CD4-positive, alpha-beta T cell treated with Interleukin-15 for 4 hours (primary cell): ENCODE results near the gene PSMD1.

Experiments
- DNase-seq: peaks from one replicate; pipeline ENCODE4 v3.0.0-alpha.2; 2020; ENCODE audit warnings: low spot score

Gene PSMD1

DNA sequence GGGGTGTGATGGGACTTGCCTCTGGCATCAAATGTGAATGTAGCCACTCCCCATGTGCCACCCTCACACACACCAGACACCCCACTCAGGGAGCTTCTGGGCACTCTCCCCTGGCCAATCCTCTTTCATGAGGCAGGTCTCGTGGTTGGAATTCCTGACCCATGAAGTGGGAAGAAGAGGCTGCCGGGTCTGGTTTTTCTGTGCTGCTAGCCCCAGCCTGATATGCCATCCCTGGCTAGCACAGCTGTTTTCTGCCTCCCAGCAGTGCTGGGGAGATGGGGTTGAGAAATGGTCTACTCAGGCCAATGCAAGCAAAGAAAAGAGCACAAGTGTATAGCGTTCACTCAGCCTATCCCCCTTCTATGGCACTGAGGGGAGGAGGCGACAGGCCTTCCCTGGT is 20.5 kb upstream of the PSMD1 start:
- no peak for DNase-seq

DNA sequence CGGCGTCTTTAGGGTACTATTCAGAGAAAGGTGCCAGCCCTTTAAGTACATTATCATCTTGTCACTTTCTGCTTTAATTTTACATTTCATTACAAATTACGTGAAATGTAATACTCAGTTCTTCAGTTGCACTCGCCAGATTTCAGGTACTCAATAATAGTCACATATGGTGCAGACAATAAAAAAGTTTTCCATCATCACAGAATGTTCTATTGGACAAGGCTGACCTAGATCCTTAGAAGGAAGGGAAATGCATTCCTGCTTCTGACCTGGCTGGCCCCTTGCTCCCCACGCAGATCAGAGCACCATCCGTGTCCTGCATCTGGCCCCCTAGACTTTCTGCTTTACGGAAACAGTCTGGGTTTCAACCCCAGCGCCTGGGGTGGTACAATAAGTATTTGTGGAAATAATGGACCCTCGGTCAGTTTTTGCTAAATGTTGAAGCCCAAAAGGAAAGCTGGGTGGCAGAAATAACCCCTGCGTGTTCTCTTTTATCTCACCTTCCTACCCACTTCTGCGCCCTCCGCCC is 20.0 kb upstream of the PSMD1 start:
- no peak for DNase-seq

DNA sequence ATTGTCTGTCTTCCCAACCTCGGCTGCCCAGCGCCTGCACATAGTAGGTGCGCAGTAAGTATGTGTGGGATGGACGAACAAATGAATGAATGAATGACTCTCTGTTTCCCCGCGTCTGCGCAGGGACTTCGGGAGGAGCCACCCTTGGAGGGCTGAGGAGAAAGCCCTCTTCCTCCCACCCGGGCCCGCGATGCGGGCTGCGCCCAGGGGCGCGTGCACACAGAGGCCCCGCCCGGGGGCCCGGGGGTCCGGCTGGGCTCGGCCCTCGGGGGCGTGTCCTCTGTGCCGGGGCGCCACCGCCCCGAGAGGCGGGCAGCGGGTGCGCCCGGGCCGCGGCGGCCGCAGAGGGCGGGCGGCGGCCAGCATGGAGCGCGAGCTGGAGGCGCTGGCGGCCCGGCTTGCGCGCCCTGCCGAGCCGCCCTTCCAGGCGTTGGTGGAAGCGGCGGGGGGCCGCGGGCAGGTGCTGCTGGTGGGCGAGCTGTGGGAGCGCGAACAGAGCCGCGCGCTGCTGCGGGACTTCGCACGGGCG is 19.4 kb upstream of the PSMD1 start, which contains the start of gene C2orf72:
Gene C2orf72 (plus strand): TSS at position 322 of the 529 bp plus-strand sequence. CDS start 43 bp downstream, at position 365.
- DNase-seq = no peak

DNA sequence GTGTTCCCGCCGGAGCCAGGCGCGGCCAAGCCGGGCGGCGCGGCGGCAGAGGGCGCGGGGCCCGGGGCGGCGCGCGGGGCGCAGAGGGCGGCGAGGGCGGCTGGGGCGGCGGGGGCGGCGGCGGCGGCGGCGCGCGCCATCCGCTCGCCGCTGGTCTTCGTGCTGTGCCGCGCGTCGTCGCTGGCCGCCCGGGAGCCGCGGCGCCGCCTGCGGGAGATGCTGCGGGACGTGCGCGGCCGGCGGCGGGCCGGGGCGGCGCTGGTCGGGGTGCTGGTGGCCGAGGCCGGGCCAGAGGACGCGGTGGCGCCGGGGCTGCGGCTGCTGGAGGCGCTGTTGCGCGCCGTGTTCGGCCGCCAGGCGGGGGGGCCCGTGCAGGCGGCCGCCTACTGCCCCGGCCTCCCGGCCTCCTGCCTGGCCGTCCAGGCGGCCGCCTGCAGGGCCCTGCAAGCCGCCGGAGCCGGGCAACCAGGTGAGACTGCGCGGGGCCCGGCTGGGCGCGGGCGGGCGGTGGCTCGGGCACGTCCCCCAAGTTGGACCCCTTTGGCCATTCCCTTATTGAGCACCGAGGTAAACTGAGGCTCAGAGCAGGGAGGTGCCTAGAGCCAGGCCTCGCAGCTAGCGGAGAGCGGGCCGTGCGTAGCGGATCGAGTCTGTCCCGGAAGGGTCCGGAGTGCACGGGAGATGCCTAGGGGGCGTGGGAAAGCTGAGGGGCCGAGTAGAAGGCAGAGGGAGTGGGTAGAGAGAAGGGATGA is 18.8 kb upstream of the PSMD1 start:
- no peak for DNase-seq

DNA sequence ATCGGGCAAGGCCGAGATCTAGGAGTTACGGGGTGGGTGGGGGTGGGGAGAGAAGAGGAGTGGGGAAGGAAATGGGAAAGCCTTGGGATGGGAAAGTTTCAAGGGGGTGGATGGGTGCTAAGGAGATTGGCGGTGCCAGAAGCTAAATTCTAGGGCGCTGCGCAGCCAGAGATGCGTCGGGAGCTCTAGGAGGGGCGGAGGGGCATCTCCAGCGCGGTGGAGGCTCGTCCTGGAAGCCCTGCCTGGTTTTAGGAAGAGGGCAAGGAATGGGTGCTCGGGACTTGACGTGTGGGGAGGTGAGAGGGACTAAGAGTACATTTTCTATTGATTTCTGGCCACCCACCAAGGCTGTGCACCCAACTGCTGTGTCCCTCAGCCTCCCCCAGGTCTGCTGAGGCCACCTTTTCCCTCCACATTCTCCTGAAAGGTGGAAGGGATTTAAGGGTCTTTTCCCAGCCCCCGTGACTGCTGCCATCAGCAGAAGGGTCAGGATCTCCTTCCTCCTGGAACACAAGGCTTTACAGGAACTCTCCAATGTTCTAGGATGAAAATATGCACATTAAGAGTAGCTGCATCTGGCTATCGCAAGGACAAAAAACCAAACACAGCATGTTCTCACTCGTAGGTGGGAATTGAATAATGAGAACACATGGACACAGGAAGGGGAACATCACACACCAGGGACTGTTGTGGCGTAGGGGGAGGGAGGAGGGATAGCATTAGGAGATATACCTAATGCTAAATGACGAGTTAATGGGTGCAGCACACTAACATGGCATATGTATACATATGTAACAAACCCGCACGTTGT is 18.0 kb upstream of the PSMD1 start:
- no peak for DNase-seq

DNA sequence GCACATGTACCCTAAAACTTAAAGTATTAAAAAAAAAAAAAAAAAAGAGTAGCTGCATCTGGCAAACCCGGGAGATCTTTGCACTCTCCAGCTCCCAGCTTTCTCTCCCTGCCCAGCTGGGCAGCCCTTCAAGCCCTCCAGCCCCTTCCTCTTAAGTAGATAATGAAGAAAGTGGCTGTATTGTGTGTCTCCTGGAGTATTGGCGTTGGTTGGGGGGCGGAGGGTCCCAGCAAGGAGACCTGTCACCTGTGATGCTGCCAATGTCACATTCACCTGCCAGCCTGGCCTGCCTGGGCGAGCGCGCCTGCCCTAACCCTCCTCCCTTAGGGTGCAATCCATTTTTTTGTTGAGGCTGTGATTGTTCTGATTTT is 17.4 kb upstream of the PSMD1 start:
- no peak for DNase-seq

DNA sequence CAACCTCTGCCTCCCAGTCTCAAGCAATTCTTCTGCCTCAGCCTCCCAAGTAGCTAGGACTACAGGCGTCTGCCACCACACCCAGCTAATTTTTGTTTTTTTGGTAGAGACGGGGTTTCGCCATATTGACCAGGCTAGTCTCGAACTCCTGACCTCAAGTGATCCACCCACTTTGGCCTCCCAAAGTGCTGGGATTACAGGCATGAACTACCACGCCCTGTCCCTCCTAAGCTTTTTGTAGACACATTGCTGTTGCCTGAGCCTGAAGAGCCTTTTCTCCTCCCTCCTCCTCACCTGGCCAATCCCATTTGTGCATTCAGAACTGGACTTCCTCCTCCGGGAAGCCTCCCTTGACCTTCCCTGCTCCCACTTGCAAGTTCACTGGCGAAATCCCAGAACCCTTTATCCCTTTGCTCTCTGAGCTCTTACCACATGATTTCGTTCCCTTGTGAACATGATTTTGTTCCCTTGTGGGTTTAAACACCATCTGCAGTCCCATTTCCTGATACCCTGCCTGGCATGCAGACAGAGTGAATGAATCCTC is 16.8 kb upstream of the PSMD1 start:
- DNase-seq = no peak

DNA sequence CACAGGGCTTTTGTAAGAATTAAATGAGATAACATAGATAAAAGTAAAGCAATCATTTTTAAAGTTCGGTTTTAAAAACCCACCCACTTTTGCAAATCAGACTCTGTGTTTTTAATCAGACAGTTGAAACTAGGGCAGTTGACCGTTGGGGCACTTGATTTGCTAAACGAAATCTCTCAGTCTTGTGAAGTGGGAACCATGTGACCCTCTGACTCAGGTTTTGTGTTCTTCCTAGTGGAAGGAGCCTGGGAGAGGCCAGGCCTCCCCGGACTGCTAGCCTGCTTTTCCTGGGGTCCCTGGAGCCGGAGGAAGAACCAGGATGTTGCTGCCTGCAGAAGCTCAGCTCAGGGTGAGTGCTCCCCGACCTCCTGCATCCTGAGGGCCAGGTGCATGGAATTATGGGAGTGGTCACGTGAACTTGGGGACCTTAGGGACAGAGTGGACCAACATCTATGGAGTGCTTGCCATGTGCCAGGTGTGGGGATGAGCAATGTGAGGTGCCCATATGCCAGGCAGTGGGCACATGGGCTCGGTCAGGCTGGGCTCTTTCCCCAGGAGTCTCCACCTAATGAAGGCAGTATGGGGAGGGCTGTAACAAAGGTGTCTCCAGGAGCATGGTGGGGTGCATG is 15.5 kb upstream of the PSMD1 start:
- no peak for DNase-seq

DNA sequence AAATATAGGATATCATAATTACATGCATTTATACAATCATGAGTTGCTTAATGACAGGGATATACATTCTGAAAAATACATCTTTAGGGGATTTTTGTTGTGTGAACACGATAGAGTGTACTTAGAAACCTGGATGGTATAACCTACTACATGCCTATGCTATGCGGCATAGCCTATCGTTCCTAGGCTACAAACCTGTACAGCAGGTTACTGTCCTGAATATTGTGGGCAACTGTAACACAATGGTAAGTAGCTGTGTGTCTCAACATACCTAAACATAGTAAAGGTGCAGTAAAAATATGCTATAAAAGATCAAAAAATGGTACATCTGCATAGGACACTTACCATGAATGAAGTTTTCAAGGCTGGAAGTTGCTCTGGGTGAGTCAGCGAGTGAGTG is 12.9 kb upstream of the PSMD1 start:
- no peak for DNase-seq

DNA sequence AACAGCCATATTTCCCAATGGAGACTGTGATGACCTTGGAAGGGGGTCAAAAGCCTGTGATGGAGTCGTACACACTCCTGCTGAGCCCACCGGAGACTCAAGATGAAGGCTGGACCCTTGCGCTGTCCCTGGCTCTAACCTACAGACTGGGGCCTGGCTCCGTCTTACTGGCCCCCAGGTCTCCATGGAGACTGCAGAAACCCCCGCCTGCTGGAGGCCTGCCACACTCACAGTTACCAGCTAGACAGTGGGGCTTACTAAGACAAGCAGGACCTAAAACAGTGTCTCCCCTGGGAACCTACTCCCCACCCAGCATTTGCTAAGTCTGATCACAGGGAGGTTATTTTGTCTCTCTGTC is 9.8 kb upstream of the PSMD1 start:
- DNase-seq = no peak

DNA sequence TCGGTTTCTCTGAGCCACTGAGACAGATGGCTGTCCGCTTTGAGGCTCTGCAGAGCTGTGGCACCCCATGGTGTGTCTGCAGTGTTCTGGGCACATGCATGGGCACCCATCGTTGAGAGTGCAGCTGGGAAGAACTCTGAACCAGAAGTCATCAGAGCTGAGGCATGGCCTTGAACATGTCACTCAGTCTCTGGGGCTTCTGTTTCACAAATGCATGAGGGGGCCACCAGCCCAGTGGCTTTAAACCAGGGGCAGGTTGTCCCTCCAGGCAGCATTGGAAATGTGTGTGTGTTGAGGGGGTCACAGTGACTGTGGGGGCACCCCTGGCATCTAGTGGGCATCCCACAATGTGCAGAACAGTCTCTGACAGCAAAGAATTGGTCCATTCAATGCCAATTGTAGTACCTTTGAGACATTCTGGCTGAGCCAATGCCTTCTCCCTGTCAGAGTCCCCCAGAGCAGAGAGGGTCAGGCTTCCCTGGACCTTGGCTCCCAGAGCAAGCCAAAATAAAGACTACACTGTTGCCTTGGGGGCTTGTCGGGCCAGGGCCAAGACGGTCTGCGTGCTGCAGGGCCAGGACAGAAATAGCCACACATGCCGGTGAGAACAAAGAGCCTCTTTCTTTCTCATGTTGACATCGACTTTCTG is 9.3 kb upstream of the PSMD1 start:
- no peak for DNase-seq

DNA sequence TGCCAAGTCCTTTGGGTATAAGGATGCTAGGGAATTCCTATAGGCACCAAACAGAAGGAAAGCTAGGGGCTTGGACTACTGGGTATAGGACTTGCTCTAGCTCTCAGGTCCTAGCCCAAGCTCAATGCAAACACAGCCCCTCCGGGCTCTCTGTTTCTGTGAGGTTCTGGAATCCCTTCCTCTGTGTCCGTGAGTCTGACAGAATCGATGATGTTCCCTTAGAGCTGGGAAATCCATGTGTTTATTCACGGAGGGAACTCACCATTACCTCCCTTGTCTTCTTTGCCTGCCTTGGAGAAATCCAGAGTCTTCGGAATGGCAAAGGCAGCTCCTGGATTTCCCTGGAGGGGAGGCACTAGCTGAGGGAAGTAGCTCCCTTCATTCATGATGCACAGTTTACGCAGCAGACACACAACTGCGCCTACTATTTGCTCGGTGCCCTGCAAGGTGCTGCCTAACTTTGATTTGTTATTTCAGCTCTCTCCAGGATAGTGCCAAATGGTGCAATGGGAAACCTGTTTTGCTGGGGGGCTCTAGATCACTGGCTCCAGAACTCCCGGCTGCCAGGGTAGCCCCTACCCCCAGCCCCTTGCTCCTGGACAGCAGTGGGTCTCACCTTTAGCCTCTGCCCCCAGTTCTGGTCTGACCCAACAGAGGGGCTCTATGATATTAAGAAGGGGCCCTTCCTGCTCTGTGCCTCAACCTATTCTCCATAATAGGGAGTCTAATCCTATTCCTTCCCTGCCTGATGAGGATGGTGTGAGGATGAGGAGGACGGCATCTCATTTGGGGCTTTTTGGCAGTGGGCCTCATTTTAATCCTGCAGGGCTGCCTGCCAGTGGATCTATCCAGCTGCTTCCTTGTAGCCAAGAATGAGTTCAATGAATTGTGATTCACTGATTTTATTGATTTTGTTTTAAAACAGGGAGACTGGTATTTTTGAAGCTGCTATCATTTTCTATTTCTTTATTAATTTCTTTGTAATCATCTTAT is 8.4 kb upstream of the PSMD1 start:
- no peak for DNase-seq

DNA sequence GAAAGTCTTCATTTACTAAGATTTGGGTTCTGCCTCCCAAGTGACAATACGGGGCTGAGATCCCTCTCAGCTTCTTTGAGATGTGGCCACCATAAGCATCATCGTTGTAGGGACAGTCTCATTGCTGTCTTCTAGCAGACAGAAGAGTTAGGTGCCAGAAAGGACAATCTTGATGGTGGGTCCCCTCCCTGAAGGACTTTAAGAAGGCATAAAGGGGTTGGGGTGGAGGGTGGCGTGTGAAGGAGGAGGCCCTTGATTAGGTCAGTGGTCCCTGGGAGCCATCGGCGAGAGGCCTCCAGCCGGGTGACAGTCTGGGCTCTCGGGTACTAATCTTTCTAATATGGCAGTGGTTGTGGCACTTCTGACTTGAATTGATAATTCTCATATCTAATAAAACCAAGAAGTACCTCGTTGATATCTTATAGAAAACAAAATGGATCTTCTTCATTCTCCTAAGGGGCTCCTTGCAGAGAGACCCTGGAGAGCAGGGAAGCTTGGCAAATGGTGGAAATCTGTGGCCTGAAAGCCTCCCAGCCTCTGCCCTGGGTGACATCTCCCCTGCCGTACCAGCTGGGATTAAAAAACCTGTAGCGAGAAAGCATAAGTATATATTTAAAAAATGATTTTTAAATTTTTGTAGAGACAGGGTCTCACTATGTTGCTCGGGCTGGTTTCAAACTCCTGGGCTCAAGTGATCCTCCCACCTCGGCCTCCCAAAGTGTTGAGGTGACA is 7.2 kb upstream of the PSMD1 start:
- DNase-seq = no peak

DNA sequence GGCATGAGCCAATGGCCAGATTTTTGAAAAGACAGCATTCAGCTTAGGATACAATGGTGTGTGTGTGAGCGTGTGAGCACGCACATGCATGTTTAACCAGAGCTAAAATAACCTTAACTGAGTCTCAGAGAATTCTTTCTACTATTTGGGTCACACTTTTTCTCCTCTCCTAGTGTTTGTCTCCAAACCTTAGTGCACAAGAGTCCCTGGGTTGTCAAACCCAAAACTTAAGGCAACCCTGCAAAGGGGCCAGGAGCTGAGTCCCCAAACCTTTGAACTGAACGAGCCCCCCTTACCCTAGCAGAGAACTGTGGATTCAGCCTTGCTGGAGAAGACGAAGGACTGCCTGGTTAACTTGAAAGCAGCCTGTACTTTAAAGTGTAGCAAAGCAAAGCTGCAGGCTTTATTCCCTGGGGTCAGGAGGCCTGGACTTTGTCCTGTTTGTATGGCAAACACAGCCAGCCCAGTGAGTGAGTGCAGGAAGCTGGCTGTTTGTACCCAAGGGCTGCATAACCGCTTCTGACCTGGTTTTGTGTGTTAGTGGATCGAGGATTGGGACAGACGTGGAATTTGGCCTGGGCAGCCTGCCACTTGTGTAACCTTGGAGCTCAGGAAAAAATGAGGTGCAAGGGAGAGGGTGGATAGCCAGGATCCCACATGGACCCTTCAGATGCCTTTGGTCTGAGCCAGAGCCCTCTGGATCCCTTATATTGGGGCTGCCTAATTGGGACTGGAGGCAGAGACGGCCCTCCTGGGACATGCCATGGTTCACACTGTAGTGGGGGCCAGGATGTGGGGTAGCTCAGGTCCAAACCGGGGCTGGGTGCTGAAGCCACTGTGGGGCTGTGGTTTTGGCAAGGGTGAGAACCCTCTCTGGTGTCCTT is 6.4 kb upstream of the PSMD1 start:
- no peak for DNase-seq

DNA sequence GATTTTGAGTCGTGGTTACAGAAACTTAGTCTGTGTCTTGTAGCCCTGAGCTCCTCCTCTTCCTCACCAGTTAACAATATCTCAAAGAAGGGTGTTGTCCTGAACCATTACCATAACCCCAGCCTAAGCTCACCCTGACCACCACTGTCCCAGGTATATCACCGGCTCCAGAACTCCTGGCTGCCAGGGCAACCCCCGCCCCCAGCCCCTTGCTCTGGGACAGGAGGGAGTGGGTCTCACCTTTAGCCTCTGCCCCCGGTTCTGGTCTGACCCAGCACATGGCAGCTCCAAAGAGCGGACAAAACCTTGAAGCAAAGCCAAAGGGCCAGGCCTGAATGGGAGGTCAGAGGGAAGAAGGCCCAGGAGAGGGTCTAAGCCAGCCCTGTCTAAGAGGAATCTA is 5.6 kb upstream of the PSMD1 start:
- DNase-seq = no peak

DNA sequence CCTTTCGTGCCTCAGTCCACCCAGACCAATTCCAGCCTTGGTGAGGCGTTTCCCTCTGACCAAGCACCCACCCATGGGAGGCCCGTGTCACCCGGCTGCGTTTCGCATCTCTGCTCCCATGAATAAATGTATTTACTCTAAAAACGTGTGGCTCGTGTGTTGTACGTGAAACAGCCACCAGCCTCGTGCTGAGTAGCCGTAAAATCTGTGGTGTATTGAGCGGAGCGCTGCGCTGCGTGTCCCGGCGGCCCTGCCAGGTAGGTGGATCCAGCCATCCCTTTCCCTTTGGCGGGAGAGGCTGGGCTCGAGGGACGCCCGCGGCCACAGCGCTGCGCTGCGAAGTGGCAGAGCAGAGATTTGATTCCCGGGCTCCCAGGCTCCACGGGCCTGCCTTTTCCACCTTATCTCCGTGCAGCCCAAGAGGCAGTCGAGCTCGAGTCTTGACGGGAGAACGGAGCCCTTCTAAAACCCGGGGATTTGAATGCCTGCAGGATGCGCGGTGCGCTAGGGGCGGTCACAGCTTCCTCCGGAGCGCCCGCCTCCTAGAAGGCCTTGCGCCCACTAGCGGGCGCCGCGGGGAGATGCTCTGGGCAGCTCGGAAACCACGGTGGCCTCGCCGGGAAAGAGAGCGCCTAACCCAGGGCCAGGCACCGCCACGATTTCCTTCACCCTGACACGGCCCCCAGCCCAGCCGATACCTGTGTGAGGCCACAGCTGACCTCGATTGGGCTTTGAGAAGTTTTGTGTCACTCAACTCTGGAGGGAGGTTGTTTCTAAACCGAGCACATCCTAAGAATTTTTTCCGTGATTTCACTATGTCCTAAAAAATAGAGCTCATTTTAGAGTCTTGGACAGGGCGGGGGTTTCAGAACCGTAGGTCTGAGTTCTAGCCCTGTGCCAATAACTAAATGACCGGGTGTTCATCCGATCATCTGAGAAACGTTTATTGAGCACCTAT is 3.9 kb upstream of the PSMD1 start:
- DNase-seq = peak; percentile 84

DNA sequence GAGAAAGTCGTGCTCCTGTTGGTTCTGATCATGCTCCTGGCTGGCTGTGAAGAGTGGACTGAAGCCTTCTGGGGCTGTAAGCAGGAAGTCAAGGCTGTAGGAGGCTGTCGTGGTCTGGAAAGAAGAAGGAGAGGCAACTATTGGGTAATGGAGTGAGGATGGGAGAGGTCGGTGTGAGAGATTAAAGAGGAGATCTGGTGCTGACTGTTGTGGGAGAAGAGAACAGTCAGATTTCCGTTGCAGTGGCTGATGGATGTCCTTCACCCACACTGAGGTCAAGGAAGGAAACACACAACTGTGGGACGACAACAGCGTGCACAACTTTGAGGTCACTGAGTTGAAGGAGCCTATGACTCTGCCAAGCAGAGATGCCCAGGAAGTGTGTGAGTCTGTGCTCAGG is 2.8 kb upstream of the PSMD1 start:
- no peak for DNase-seq

DNA sequence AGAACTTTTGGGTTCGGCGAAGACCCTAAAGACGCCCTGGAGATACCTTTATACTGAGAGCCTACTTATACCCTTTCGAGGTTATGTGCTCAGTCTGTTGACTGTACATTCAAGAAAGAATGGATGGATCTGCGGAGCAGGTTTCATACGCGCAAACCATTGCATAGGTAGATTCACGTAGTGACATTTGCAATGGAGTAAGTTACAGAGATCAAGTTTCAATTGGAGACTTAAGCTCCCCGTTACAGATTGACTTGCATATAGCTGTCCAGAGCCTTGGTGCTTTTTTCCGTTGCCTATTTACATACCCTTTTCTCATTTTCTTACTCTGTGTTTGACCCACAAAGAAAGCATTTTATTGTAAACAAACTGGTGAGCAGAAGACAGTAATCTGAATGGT is 923 bp downstream of the PSMD1 start:
- no peak for DNase-seq
